Common myeloid progenitor, CD34-positive (primary cell): ENCODE results near the gene RNF150.

Source experiments
- CTCF ChIA-PET: fragments of 350-600 bp; sonication (Branson Sonifier 250); formaldehyde crosslinking; loops from one replicate; lab custom pipeline; 2021; ENCODE audit warnings: antibody characterized with exemption; lab: Charles Lee
- POLR2A ChIA-PET: fragments of 350-600 bp; sonication (Branson Sonifier 250); formaldehyde crosslinking; loops from one replicate; lab custom pipeline; 2021; ENCODE audit warnings: antibody characterized with exemption; lab: Charles Lee
- DNase-seq, 3 donors: peaks; one replicate each; pipeline versions ENCODE4 v3.0.0 to v3.0.0-alpha.2; 2013
- H3K27ac ChIP-seq, 2 experiments: 1 replicate in 1 of 2; 2 replicates in 1 of 2; pipeline ENCODE4 v1.7.0; 2013; ENCODE audit warnings: inconsistent platforms in 2 of 2, low read length in 2 of 2, mild to moderate bottlenecking in 2 of 2, low read depth in 1 of 2, moderate library complexity in 1 of 2; ENCODE audit not compliant: severe bottlenecking in 2 of 2, insufficient read depth in 1 of 2, poor library complexity in 1 of 2
- H3K27me3 ChIP-seq, 5 experiments: replicated peaks in 2 of 5; 1 replicate in 3 of 5; 2 replicates in 2 of 5; pipeline versions ENCODE4 v1.6.1 to v1.7.0; 2013; ENCODE audit warnings: low read length in 4 of 5, mild to moderate bottlenecking in 2 of 5, moderate library complexity in 2 of 5, inconsistent platforms in 1 of 5; ENCODE audit not compliant: insufficient read depth in 5 of 5, control insufficient read depth in 4 of 5
- H3K36me3 ChIP-seq, 4 experiments: 1 replicate in 2 of 4; 2 replicates in 2 of 4; pipeline versions ENCODE4 v1.6.1 to v1.7.0; 2013; ENCODE audit warnings: low read length in 3 of 4, control low read depth in 1 of 4, mild to moderate bottlenecking in 1 of 4; ENCODE audit not compliant: control insufficient read depth in 4 of 4, insufficient read depth in 4 of 4
- H3K4me1 ChIP-seq, 4 experiments: 1 replicate in 3 of 4; 2 replicates in 1 of 4; pipeline versions ENCODE4 v1.6.1 to v1.7.1; 2013; ENCODE audit warnings: low read length in 3 of 4, mild to moderate bottlenecking in 3 of 4, control low read depth in 1 of 4, inconsistent platforms in 1 of 4, moderate library complexity in 1 of 4; ENCODE audit not compliant: control insufficient read depth in 4 of 4, insufficient read depth in 4 of 4; ENCODE audit errors: control extremely low read depth in 1 of 4
- H3K4me3 ChIP-seq, 7 experiments: 1 replicate in 4 of 7; 2 replicates in 3 of 7; pipeline versions ENCODE4 v1.5.1 to v1.7.0; 2013; ENCODE audit warnings: mild to moderate bottlenecking in 7 of 7, low read length in 6 of 7, moderate library complexity in 6 of 7, inconsistent platforms in 2 of 7, low read depth in 2 of 7, control low read depth in 1 of 7; ENCODE audit not compliant: insufficient read depth in 4 of 7, control insufficient read depth in 1 of 7; ENCODE audit errors: extremely low read depth in 1 of 7
- H3K9me3 ChIP-seq, 5 experiments: 1 replicate in 4 of 5; 2 replicates in 1 of 5; pipeline versions ENCODE4 v1.6.1 to v1.7.1; 2013; ENCODE audit warnings: low read length in 4 of 5, mild to moderate bottlenecking in 2 of 5, inconsistent platforms in 1 of 5, low read depth in 1 of 5, moderate library complexity in 1 of 5; ENCODE audit not compliant: control insufficient read depth in 4 of 5, insufficient read depth in 2 of 5; ENCODE audit errors: control extremely low read depth in 1 of 5
- WGBS: methylation state at CpG from one replicate; pipeline ENCODE4 v1.1.5; 2013; ENCODE audit not compliant: insufficient coverage; 5-methylcytosine and 5-hydroxymethylcytosine counted together

RNF150 gene

GRCh38 chr4:140924761-140925392, 208.4 kb downstream of the RNF150 start:
- no peaks in the 10 kb centered on the region for H3K36me3 ChIP-seq
- no peaks in the 10 kb centered on the region for H3K27me3 ChIP-seq
- POLR2A ChIA-PET: no interaction called here
- CTCF ChIA-PET: interaction anchor here (1.1 to 1.4 kb wide), 2 partner anchors 13 to 41 kb away, joined by 4 to 6 read pairs; no protein-coding TSS in a partner anchor
- H3K4me1 ChIP-seq: no peaks in the 10 kb centered on the region
- no peak overlapping the region for H3K4me3 ChIP-seq
- H3K9me3 ChIP-seq: no peaks in the 10 kb centered on the region
- WGBS: 100% methylated on average over 1 of the region's 3 CpGs
- H3K27ac ChIP-seq: no peak overlapping the region
- DNase-seq: no peak

- no peaks in the 10 kb centered on the region for H3K27me3 ChIP-seq
- H3K9me3 ChIP-seq: no peaks in the 10 kb centered on the region
- no peak overlapping the region for H3K4me3 ChIP-seq
- no CpG with 5 or more reads among the region's 3 CpGs for WGBS
- no peaks in the 10 kb centered on the region for H3K4me1 ChIP-seq
- DNase-seq: no peak
- H3K36me3 ChIP-seq: peaks cover 0 to 5% (median 1%) of the 10 kb centered on the region in 4 experiments
- ChIA-PET CTCF (no interaction called here), POLR2A (no interaction called here)
- H3K27ac ChIP-seq: no peak overlapping the region
These were observed 226.0 kb downstream of the RNF150 start for GRCh38 chr4:140906993-140907962.

GRCh38 chr4:140904904-140905303, 228.4 kb downstream of the RNF150 start:
- Histone ChIP-seq H3K36me3 (no peaks in the 10 kb centered on the region), H3K27me3 (no peaks in the 10 kb centered on the region), H3K27ac (no peak overlapping the region), H3K4me3 (no peak overlapping the region), H3K9me3 (no peaks in the 10 kb centered on the region), H3K4me1 (no peaks in the 10 kb centered on the region)
- 100% methylated on average over 1 of the region's 2 CpGs for WGBS
- POLR2A ChIA-PET: no interaction called here
- CTCF ChIA-PET: interaction anchor here (1.8 kb wide), 1 partner anchor 19 kb away, joined by 5 read pairs; no protein-coding TSS in a partner anchor
- DNase-seq: no peak

GRCh38 chr4:140903522-140904475, 229.5 kb downstream of the RNF150 start:
- H3K27me3 ChIP-seq: no peaks in the 10 kb centered on the region
- no peaks in the 10 kb centered on the region for H3K4me1 ChIP-seq
- ChIA-PET CTCF (interaction anchor here (1.2 to 1.8 kb wide), 2 partner anchors 18 to 22 kb away, joined by 3 to 5 read pairs; no protein-coding TSS in a partner anchor), POLR2A (no interaction called here)
- DNase-seq: peak in 1 of 3 donors; percentile 7
- H3K9me3 ChIP-seq: no peaks in the 10 kb centered on the region
- no peak overlapping the region for H3K27ac ChIP-seq
- H3K36me3 ChIP-seq: no peaks in the 10 kb centered on the region
- 79% methylated on average over 9 of the region's 9 CpGs for WGBS
- no peak overlapping the region for H3K4me3 ChIP-seq

GRCh38 chr4:140901736-140902336, 231.4 kb downstream of the RNF150 start:
- WGBS: 91% methylated on average over 1 of the region's 1 CpG
- Histone ChIP-seq H3K9me3 (no peaks in the 10 kb centered on the region), H3K4me3 (no peak overlapping the region), H3K27me3 (no peaks in the 10 kb centered on the region), H3K27ac (no peak overlapping the region), H3K4me1 (no peaks in the 10 kb centered on the region), H3K36me3 (no peaks in the 10 kb centered on the region)
- no peak for DNase-seq
- POLR2A ChIA-PET: no interaction called here
- CTCF ChIA-PET: interaction anchor here (1.2 kb wide), 1 partner anchor 11 kb away, joined by 3 read pairs; no protein-coding TSS in a partner anchor

- Histone ChIP-seq H3K9me3 (no peaks in the 10 kb centered on the region), H3K27me3 (no peaks in the 10 kb centered on the region), H3K4me1 (no peaks in the 10 kb centered on the region), H3K36me3 (no peaks in the 10 kb centered on the region), H3K4me3 (no peak overlapping the region), H3K27ac (no peak overlapping the region)
- CTCF ChIA-PET: interaction anchor here (1.1 to 1.4 kb wide), 3 partner anchors 10 to 59 kb away, joined by 3 read pairs; no protein-coding TSS in a partner anchor
- DNase-seq: no peak
- POLR2A ChIA-PET: no interaction called here
These were observed 239.3 kb downstream of the RNF150 start for GRCh38 chr4:140893939-140894338.
